ENCODE data around the gene ZNF276. TPM values are rescaled to one million over a fixed set of nuclear protein-coding genes. Genes with fewer than 3 reads are reported as not detected.

The ZNF276 gene
- total and polyA plus RNA-seq, 2 donors, result 17.9 to 19.6 TPM

GRCh38 chr16:89700649-89701424 lies 20.5 kb upstream of the ZNF276 start:
- H3K36me3 ChIP-seq (ENCODE audit: insufficient read depth), result no peaks in the 10 kb centered on the region
- H3K4me1 ChIP-seq (ENCODE audit: insufficient read depth), result peaks cover 4% of the 10 kb centered on the region
- peak overlapping the region; percentile 85 for H3K27ac ChIP-seq (ENCODE audit: low read depth)
- H3K4me3 ChIP-seq (ENCODE audit: low read depth, low read length), result peak overlapping the region; percentile 66
- no peak for DNase-seq (ENCODE audit: extremely low spot score)
- WGBS, result 1% methylated on average over 78 of the region's 78 CpGs

- H3K36me3 ChIP-seq (ENCODE audit: insufficient read depth), result no peaks in the 10 kb centered on the region
- peak within 1 kb of the TSS; percentile 85 for H3K27ac ChIP-seq (ENCODE audit: low read depth)
- H3K4me1 ChIP-seq (ENCODE audit: insufficient read depth), result peaks cover 4% of the 10 kb centered on the region
- peak; percentile 72 for DNase-seq (ENCODE audit: extremely low spot score)
- 1% methylated on average over 97 of the region's 97 CpGs for WGBS
- H3K4me3 ChIP-seq (ENCODE audit: low read depth, low read length), result peak within 1 kb of the TSS; percentile 66
These were observed 19.6 kb upstream of the ZNF276 start, which contains the start of gene SPATA2L for GRCh38 chr16:89701425-89702406. TSS of gene SPATA2L (minus strand) at chr16:89701705. CDS start at chr16:89701232, 473 bp downstream.

GRCh38 chr16:89704281-89704680 lies 17.1 kb upstream of the ZNF276 start:
- Histone ChIP-seq H3K36me3 (ENCODE audit: insufficient read depth) (no peaks in the 10 kb centered on the region), H3K4me1 (ENCODE audit: insufficient read depth) (peaks cover 4% of the 10 kb centered on the region), H3K27ac (ENCODE audit: low read depth) (no peak overlapping the region), H3K4me3 (ENCODE audit: low read depth, low read length) (no peak overlapping the region)
- DNase-seq (ENCODE audit: extremely low spot score), result no peak
- WGBS, result 77% methylated on average over 13 of the region's 13 CpGs

GRCh38 chr16:89705006-89705405 lies 16.3 kb upstream of the ZNF276 start:
- Histone ChIP-seq H3K36me3 (ENCODE audit: insufficient read depth) (no peaks in the 10 kb centered on the region), H3K27ac (ENCODE audit: low read depth) (no peak overlapping the region), H3K4me3 (ENCODE audit: low read depth, low read length) (no peak overlapping the region), H3K4me1 (ENCODE audit: insufficient read depth) (peaks cover 4% of the 10 kb centered on the region)
- DNase-seq (ENCODE audit: extremely low spot score), result no peak
- 61% methylated on average over 15 of the region's 15 CpGs for WGBS

DNA sequence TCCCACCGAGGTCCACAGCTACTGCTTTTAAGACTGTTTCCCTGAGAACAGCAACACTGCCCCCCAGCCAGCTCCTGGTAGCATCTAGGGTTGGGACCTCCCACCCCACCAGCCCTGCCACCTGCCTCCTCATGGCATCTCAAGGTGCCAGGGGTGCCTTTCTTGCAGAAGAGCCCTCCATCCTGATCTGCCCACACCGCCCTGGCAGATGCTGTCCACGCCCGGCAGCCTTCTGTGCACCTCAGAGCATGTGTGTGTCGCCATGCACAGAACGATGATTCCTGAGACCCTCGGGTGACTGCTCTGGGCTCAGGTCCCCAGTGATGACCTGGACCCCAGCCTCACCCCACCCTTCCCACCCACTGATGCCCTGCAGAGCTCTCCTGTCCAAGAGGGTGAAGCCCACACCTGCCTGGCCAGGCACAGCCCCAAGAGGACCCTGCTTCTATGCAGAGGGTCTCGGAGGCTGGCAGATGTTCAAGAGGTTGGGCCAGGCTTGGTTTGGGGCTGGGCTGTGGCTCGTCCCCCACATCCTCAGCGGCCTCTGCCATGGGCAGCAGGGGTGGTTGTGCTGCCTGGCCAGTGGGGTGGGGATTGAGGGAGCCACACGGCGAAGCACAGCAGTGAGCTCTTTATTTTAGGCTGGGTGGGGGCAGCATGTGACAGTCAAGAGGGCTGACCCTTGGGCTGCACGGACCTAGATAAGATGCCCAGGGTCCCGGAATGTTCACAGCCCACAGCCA lies 14.6 kb upstream of the ZNF276 start:
- Histone ChIP-seq H3K4me1 (ENCODE audit: insufficient read depth) (no peaks in the 10 kb centered on the region), H3K36me3 (ENCODE audit: insufficient read depth) (no peaks in the 10 kb centered on the region), H3K27ac (ENCODE audit: low read depth) (no peak overlapping the region), H3K4me3 (ENCODE audit: low read depth, low read length) (no peak overlapping the region)
- 80% methylated on average over 14 of the region's 14 CpGs for WGBS
- no peak for DNase-seq (ENCODE audit: extremely low spot score)

DNA sequence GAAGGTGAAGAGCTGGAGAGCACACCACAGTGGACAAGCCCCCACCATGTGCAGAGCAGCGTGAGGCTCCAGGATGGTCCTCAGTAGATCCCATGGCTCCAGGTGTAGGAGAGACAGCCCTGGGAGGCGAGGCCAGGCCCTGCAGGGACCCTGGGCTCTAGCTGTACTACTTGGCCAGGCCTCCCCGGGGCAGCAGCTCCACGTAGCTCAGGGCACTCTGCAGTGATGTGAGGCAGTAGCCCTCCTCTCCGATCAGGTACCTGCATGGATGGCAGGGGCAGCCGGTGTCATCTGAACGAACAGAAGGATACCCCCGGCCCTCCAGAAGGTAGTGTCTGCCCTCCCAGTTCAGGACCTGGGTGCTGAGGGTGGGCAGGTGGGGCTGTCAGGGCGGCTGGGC lies 13.6 kb upstream of the ZNF276 start:
- 91% methylated on average over 9 of the region's 9 CpGs for WGBS
- Histone ChIP-seq H3K36me3 (ENCODE audit: insufficient read depth) (no peaks in the 10 kb centered on the region), H3K4me1 (ENCODE audit: insufficient read depth) (no peaks in the 10 kb centered on the region), H3K27ac (ENCODE audit: low read depth) (no peak overlapping the region), H3K4me3 (ENCODE audit: low read depth, low read length) (no peak overlapping the region)
- no peak for DNase-seq (ENCODE audit: extremely low spot score)

GRCh38 chr16:89708481-89708931 lies 12.8 kb upstream of the ZNF276 start:
- Histone ChIP-seq H3K27ac (ENCODE audit: low read depth) (no peak overlapping the region), H3K4me1 (ENCODE audit: insufficient read depth) (no peaks in the 10 kb centered on the region), H3K36me3 (ENCODE audit: insufficient read depth) (no peaks in the 10 kb centered on the region), H3K4me3 (ENCODE audit: low read depth, low read length) (no peak overlapping the region)
- no peak for DNase-seq (ENCODE audit: extremely low spot score)
- WGBS, result 88% methylated on average over 19 of the region's 19 CpGs

- no peaks in the 10 kb centered on the region for H3K36me3 ChIP-seq (ENCODE audit: insufficient read depth)
- H3K4me3 ChIP-seq (ENCODE audit: low read depth, low read length), result no peak overlapping the region
- WGBS, result 90% methylated on average over 10 of the region's 10 CpGs
- no peak overlapping the region for H3K27ac ChIP-seq (ENCODE audit: low read depth)
- no peaks in the 10 kb centered on the region for H3K4me1 ChIP-seq (ENCODE audit: insufficient read depth)
- no peak for DNase-seq (ENCODE audit: extremely low spot score)
These were observed 12.2 kb upstream of the ZNF276 start for GRCh38 chr16:89709166-89709565.

DNA sequence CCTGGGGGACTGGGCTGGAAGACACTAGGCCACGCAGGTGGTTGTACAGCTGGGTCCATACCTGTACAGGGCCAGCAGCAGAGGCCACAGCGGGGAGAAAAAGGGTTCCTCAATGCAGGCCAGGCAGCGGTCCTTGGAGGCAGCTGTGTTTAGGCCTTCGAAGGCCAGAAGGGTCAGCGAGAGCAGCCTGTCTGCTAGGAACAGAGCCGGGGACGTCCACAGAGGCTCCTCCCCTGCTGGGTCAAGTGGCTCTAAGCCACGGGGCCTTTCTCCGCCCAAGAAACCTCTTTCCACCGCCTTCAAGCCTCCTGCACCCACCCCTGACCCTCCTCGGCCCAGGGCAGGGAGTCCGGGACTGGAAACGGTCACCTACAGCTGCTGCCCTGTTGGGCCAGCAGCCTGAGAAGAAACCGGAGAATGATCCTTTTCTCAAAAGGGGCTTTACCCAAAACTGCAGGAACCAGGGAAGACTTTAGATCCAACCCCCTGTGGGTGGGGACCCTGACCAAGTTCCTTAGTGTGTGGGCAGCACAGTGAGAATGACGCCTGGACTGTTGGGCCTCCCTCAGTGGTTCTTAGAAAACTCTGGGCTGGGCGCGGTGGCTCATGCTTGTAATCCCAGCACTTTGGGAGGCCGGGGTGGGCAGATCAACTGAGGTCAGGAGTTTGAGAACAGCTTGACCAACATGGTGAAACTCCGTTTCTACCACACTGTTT lies 11.5 kb upstream of the ZNF276 start:
- 84% methylated on average over 19 of the region's 19 CpGs for WGBS
- Histone ChIP-seq H3K4me1 (ENCODE audit: insufficient read depth) (no peaks in the 10 kb centered on the region), H3K4me3 (ENCODE audit: low read depth, low read length) (no peak overlapping the region), H3K36me3 (ENCODE audit: insufficient read depth) (no peaks in the 10 kb centered on the region), H3K27ac (ENCODE audit: low read depth) (no peak overlapping the region)
- no peak for DNase-seq (ENCODE audit: extremely low spot score)

DNA sequence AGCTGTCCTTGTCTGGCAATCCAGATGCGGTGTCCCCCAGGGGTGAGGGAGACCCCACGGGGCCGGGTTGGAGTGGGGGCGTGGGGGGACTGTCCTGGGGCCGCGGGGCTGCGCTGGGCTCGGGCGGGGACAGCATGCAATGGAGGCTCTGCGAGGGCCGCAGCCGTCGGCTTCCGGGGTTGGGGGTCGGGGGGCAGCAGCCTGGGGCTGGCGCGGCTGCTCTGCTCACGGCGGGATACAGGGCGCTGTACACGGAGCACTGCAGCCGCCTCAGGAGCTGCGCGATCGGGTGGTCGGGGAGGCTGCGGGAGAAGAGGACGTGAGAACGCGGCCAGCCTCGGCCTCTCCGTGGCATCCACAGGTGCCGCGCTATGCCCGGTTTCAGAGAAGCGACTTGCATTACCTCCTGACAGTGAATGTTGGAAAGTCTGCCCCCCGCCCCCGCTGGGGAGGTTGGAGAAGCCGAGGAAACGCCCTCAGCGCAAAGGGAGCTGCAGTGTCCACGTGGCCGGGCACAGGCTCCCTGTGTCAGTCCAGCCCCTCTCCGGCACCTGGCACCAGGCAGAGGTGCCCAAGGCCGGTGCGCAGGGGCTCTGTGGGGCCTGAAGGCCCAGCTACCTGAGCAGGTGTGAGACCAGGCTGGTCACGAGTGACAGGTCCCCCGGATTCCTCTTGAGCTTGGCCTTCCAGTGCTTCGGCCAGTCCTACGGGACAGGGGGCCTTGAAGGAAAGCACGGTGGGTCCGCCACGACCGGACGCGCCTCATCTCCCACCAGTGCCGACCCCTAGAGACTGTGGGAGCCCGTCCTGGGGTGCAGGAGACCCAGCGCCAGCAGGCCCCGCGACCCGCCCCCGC lies 10.4 kb upstream of the ZNF276 start:
- no peak overlapping the region for H3K4me3 ChIP-seq (ENCODE audit: low read depth, low read length)
- no peaks in the 10 kb centered on the region for H3K4me1 ChIP-seq (ENCODE audit: insufficient read depth)
- no peak overlapping the region for H3K27ac ChIP-seq (ENCODE audit: low read depth)
- H3K36me3 ChIP-seq (ENCODE audit: insufficient read depth), result no peaks in the 10 kb centered on the region
- 68% methylated on average over 63 of the region's 63 CpGs for WGBS
- DNase-seq (ENCODE audit: extremely low spot score), result no peak

- 3% methylated on average over 48 of the region's 48 CpGs for WGBS
- Histone ChIP-seq H3K27ac (ENCODE audit: low read depth) (no peak overlapping the region), H3K36me3 (ENCODE audit: insufficient read depth) (no peaks in the 10 kb centered on the region), H3K4me3 (ENCODE audit: low read depth, low read length) (peak overlapping the region; percentile 9), H3K4me1 (ENCODE audit: insufficient read depth) (no peaks in the 10 kb centered on the region)
- no peak for DNase-seq (ENCODE audit: extremely low spot score)
These were observed 9.6 kb upstream of the ZNF276 start for GRCh38 chr16:89711601-89712273.

All from urinary bladder (tissue), 4 donors.